Measurements from ENCODE around the gene PTPN2. TPM values are rescaled to one million over a fixed set of nuclear protein-coding genes. Genes with fewer than 3 reads are reported as not detected.

The PTPN2 gene
- total and polyA plus RNA-seq, 9 of the 15 experiments (the other 6 are each of a cell fraction or from before 2014, with no cell fraction given), result 36.6 to 66.4 (median 43.8) TPM

- no peak overlapping the region for H3K4me3 ChIP-seq
- DNase-seq (ENCODE audit: extremely low read depth in 1 of 4, low spot score in 3 of 4), result no peak
- intact Hi-C loops (cut with micrococcal nuclease) (no loop called here), in situ Hi-C loops (cut with MboI) (no loop called here)
- WGBS (ENCODE audit: insufficient coverage, low coverage, missing lambda C conversion rate), result 80% methylated on average over 3 of the region's 3 CpGs
- no peak overlapping the region for H3K27ac ChIP-seq (ENCODE audit: extremely low read depth, low read depth, low read length)
- ChIA-PET CTCF (ENCODE audit: low intra/inter-chr PET ratio) (no interaction called here), POLR2A (interaction anchor here (0.7 kb wide), 1 partner anchor 21 kb away, joined by 3 read pairs; no protein-coding TSS in a partner anchor)
- H4K20me1 ChIP-seq (replicated peaks; ENCODE audit: control insufficient read depth, insufficient read depth, low read length), result 0 out of 2 replicates have a peak, but pooled peaks cover 3% of the 10 kb centered on the region
- no TSS peak for BruUV-seq (replicated peaks)
- H3K9me1 ChIP-seq (ENCODE audit: control insufficient read depth, insufficient read depth, low read length), result no peaks in the 10 kb centered on the region
- H2AFZ ChIP-seq (ENCODE audit: low read depth, low read length), result no peak overlapping the region
- H3K36me3 ChIP-seq (ENCODE audit: control insufficient read depth, insufficient read depth, low read length), result peaks cover 47% of the 10 kb centered on the region; the same call in 2 of the 3 replicates
- H3K4me1 ChIP-seq (replicated peaks in 1 of 2; ENCODE audit: control insufficient read depth in 2 of 2, insufficient read depth in 2 of 2, low read length in 2 of 2), result no peaks in the 10 kb centered on the region; a peak in 1 of 5 replicates
- H3K9ac ChIP-seq (ENCODE audit: insufficient read depth in 1 of 2, low read depth in 2 of 2, low read length in 2 of 2), result no peak overlapping the region
- no peaks in the 10 kb centered on the region for H3K79me2 ChIP-seq (ENCODE audit: control insufficient read depth, insufficient read depth, low read length)
- H3K9me3 ChIP-seq (replicated peaks; ENCODE audit: control insufficient read depth, insufficient read depth, low read depth, low read length), result no peaks in the 10 kb centered on the region
- no peak for ATAC-seq
- H3K4me2 ChIP-seq (ENCODE audit: insufficient read depth, low read length), result no peak overlapping the region
- no peaks in the 10 kb centered on the region for H3K27me3 ChIP-seq (ENCODE audit: control insufficient read depth in 2 of 2, insufficient read depth in 2 of 2, low read length in 2 of 2)
- no peak for FAIRE-seq
- TF ChIP-seq CTCFL (IDR thresholded peaks at IDR 0.05; ENCODE audit: borderline replicate concordance, insufficient read depth, low read depth, low read length, poor library complexity, severe bottlenecking) (no peak), ZFX (CRISPR knock-in tag; IDR thresholded peaks at IDR 0.05) (no peak), PML (IDR thresholded peaks at IDR 0.05; ENCODE audit: low read length) (no peak), IRF1 (CRISPR knock-in tag; IDR thresholded peaks at IDR 0.05; ENCODE audit: borderline replicate concordance) (no peak), CHD1 (IDR thresholded peaks at IDR 0.05; ENCODE audit: low read length) (no peak), MTF1 (CRISPR knock-in tag; IDR thresholded peaks at IDR 0.05; ENCODE audit: borderline replicate concordance) (no peak), PTTG1 (tag; IDR thresholded peaks at IDR 0.05; ENCODE audit: low read depth) (no peak), DDX20 (tag; IDR thresholded peaks at IDR 0.05; ENCODE audit: low read depth) (no peak), ZNF398 (CRISPR knock-in tag; IDR thresholded peaks at IDR 0.05) (no peak), MAFF (IDR thresholded peaks at IDR 0.05; ENCODE audit: low read length) (no peak)
These were observed 87.6 kb downstream of the PTPN2 start for GRCh38 chr18:12796448-12796847.

All from K562 (cell line).